ENCODE data around the gene MYPOP.

DNA sequence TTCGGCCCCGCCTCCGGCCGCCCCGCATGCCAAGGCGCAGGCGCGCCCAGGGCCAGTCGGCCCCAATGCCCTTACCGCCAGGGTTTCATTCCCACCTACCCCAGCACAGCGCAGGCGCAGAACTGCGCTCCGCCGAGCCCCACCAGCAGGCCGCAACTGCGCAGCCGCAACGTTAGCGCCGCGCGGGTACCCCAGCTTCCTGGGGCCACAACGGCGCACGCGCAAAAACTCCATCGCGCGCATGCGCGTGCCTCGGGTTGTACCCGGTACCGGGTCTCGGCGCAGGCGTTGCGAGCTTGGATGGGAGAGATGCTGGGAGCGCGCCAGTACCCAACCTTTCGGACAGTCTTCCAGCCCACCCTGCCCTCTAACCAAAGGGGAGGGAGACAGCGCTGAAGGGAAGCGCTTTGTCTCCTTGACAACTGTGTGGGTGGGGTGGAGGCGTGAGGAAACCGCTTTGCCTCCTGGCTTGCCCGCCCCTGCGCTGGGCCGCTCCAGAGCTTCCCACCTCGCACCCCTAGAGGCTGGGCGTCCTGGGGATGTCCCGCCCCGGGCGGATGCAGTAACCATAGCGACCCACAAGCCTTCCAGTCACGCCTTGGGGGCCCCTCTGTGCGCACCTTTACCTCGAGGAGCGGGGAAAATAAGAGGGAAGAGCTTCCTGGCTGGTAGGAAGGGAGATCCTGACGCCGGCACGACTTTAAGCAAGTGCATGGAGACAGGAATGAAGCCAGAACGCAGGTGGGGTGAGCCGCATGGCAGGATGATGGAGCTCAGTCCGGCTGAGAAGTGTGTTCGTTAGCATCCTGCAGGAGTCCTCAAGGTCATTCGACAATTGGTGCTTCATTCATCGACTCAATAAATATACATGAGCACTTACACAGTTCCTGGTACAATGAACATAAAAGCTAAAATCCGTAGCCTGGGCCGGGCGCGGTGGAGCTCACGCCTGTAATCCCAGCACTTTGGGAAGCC, 525 bp upstream of the MYPOP start:
- TF ChIP-seq CTCF (IDR thresholded peaks at IDR 0.05; ENCODE audit: low read length) (no peak), EZH2 (optimal IDR thresholded peaks at IDR 0.05; ENCODE audit: low read depth, low read length) (no peak), EZH2phosphoT487 (IDR thresholded peaks at IDR 0.05; ENCODE audit: low read length) (no peak)
